Thyroid gland (tissue), 4 donors: ENCODE measurements around the gene DNTT.

Source experiments
- CTCF ChIP-seq, 6 experiments: fragments of 200-600 bp in 3 of 6; fragments of 450-650 bp in 3 of 6; sonication (generic) in 3 of 6; IDR thresholded peaks; one replicate each; pipeline ENCODE4 v1.5.1; 2016 to 2019; ENCODE audit warnings: antibody characterized with exemption in 6 of 6, mild to moderate bottlenecking in 2 of 6, inconsistent platforms in 1 of 6, moderate library complexity in 1 of 6
- POLR2A ChIP-seq, 2 donors: fragments of 450-650 bp; IDR thresholded peaks; one replicate each; pipeline ENCODE4 v1.6.1; 2017; ENCODE audit warnings: antibody characterized with exemption in 2 of 2, mild to moderate bottlenecking in 2 of 2, moderate library complexity in 1 of 2

GRCh38 chr10:96269438-96270300, 34.6 kb upstream of the DNTT start:
- TF ChIP-seq CTCF (IDR thresholded peaks at IDR 0.05) (no peak), POLR2A (IDR thresholded peaks at IDR 0.05) (peak in 1 of 2 donors; percentile 6)
